Left ventricle myocardium superior (tissue), 1 donor: ENCODE results near the gene FILIP1. TPM values are rescaled to one million over a fixed set of nuclear protein-coding genes. Genes with fewer than 3 reads are reported as not detected.

Experiments used
- ATAC-seq: fragments of 200-7000 bp; cut with Tn5 transposase; one replicate; pipeline ENCODE4 v1.9.1; 2020; ENCODE audit warnings: mild to moderate bottlenecking, moderate library complexity
- DNase-seq: peaks from one replicate; pipeline ENCODE4 v3.0.0-alpha.2; 2020
- intact Hi-C: fragments of 100-400 bp; cut with micrococcal nuclease; formaldehyde crosslinking; loops from one replicate; pipeline ENCODE4 v1.11.0; 2022
- total RNA-seq: library from RNA; stranded (reverse); fragmentation: NEBNext Ultra II Directional; extraction: Animal tissue kit (Norgen Biotek cat#: 25700); gene quantifications from one replicate; pipeline ENCODE4 v1.2.1, GENCODE V29; 2021
- donor health status: DM: no; HTN: yes; CAD: no; lungs with severe emphysema.

FILIP1 gene
- total RNA-seq, 1 donor from 2014 or later: 156 TPM

GRCh38 chr6:75327807-75328206 lies 165.8 kb downstream of the FILIP1 start:
- intact Hi-C loops: no loop called here
- DNase-seq (no peak), ATAC-seq (no peak)

GRCh38 chr6:75326557-75327258 lies 166.9 kb downstream of the FILIP1 start:
- no peak for DNase-seq
- ATAC-seq: no peak
- intact Hi-C loops: no loop called here

DNA sequence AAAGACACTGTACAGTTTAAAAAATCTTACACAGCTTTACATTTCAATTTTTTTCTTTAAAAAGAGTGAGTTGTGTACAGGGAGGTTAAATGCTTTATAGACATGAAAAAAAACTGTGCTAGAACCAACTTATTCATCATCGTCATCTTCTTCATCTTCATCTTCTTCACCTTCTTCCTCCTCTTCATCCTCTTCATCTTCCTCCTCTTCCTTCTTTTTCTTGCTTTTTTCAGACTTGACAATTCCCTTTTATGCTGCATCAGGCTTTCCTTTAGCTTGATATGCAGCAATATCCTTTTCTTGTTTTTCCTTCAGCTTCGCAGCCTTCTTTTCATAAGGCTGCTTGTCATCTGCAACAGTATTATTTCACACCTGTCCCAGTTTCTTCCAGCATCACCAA lies 174.7 kb downstream of the FILIP1 start:
- intact Hi-C loops: no loop called here
- DNase-seq (no peak), ATAC-seq (no peak)

DNA sequence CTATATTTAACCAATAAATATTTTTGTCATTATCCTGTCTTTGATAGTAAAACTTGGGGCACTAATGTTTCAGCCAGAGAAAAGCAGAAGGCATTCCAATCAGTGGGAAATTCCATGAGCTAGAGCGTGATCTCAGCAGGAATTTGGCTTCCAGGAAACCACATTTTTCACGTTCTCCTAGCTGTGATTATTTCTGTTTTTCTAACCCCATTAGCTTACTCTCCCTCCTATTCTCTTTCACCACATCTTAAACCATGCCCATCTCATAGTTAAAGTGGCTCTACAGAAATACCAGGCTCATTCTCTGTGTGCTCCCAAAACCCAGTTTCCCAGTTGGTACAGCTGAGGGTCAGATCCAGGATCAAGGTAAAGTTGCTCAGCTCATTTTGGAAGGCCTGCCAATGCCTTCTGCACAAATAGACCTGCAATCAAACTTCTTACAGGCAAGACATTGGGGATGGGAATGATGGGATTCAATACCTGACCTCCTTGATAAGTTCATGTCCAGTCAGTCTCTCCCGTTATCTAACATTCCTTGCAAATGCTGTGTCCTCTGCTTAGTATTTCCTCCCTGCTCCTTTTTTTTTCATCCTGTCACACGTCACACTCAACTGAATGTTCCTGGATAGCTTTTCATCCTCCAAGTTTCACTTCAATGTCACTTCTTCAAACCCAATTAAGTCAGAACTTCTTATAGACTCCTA lies 175.9 kb downstream of the FILIP1 start:
- peak; percentile 58 for ATAC-seq
- no peak for DNase-seq
- intact Hi-C loops: no loop called here

DNA sequence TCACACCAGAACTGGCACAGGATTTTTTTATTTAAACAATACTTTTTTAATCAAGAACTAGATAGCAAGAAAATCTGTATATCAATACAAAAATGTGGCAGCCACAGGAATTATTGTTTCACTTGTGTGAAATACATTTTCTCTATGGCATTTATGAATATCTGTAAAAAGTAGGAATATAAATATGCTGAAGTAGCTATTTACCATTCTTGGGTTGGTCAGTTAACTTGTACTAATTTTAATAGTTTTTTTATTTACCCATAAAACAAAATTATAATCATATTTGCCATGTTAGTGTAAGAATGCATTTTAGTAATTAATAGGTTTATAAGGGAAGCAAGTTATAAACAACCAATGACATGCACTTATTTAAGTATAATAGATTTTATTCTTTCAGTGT lies 177.6 kb downstream of the FILIP1 start:
- no peak for DNase-seq
- intact Hi-C loops: no loop called here
- ATAC-seq: no peak

GRCh38 chr6:75308250-75308988 lies 185.2 kb downstream of the FILIP1 start:
- intact Hi-C loops: no loop called here
- DNase-seq (no peak), ATAC-seq (no peak)

- intact Hi-C loops: no loop called here
- DNase-seq (no peak), ATAC-seq (no peak)
Observed at GRCh38 chr6:75307364-75308004, 186.1 kb downstream of the FILIP1 start.

DNA sequence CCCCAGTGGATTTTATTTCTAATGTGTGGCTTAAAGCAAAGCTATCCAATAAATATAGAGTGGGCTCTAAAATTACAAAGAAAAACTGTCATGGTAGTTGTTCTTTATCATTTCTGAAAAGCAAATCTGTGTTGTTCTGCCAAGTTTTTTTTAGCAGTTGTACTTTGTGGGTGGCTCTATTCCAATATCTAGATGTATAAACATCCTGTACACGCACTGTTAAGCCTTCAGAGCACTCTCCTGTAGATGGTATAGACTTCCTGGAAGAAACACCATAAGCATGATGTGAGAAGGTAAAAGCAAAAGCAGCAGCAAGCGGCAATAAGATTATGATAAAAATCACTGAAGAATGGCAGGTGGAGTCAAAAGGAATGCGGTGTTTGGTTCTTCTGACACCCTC lies 187.5 kb downstream of the FILIP1 start:
- intact Hi-C loops: no loop called here
- ATAC-seq: peak; percentile 44
- no peak for DNase-seq

DNA sequence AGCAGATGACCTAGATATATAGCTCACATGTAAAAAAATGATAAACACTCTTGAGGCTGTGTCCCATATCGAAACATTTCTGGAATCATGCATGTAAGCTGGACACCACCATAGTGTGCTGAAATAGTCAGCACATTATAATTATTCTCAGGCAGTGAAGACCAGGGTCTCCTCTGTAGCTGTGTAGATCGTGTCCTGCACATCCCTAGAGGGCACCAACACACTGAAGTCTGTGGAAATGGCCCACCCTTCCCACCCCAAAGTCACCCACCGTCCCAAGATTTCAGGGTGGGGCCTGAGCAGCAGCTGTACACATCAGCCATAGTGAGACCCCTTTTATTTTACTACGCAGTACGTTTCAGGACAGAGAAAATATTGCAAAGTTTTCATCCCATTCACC lies 188.0 kb downstream of the FILIP1 start:
- DNase-seq: no peak
- peak; percentile 11 for ATAC-seq
- intact Hi-C loops: no loop called here

DNA sequence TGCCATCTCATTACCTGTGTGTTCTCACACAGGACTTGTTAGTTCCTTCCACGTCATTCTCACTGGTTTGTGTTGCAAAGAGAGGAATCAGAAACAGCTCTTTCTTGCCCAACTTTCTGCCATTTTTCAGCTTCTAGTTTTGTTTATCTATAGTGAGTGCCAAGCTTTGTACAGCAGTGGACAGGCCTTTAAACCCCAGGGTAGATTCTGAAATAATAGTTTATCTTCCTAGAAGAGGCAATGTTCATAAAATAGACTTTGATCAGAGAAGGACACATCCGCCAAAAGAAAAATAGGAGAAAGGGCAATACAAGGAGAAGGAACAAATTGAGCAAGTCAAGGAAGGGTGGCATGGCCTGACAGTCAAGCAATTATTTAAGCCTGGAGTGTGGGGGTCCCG lies 191.3 kb downstream of the FILIP1 start:
- no peak for DNase-seq
- intact Hi-C loops: loop anchor here (5.0 kb wide), 1 partner anchor 50 kb away; no protein-coding TSS in a partner anchor
- no peak for ATAC-seq

DNA sequence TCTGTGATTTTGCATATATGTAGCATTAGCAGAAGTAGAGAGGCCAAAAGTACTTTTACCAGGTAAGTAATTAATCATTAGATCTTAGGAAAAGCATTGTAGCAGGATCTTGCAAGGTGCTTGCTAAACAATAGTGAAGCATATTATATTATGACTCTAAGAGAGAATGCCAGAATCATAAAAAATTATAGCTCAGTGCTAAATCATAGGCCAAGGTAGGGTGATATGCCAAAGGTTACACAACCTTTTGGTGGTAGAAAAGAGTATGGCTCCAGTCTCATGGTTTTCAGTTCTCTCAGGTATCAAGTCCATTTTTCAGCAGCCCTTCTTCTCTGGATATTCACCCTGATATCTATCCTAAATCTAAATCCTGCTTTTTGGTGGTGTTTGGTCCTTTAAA lies 192.1 kb downstream of the FILIP1 start:
- ATAC-seq: no peak
- intact Hi-C loops: loop anchor here (5.0 kb wide), 1 partner anchor 51 kb away; no protein-coding TSS in a partner anchor
- DNase-seq: no peak

DNA sequence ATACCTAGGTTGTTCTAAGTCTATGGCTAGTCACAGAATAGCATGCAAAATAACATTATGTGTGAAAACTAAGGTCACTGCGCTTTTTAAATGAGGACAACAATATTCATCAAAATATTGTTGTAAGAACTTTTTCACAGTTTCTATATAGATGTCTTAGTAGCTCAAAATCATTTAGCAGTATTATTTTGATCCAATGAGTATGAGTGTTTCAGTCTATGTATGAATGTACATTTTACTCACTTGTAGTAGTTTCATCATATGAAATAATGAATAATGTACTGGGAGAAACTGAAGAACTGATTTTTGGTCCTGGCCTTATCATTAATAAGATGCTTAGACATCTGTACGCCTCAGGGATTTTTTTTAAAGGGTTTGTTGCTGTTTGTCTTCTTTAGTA lies 192.5 kb downstream of the FILIP1 start:
- ATAC-seq: no peak
- intact Hi-C loops: loop anchor here (5.0 kb wide), 1 partner anchor 51 kb away; no protein-coding TSS in a partner anchor

GRCh38 chr6:75300531-75300855 lies 193.1 kb downstream of the FILIP1 start:
- DNase-seq (no peak), ATAC-seq (no peak)
- intact Hi-C loops: loop anchor here (5.0 kb wide), 1 partner anchor 52 kb away; no protein-coding TSS in a partner anchor

More for the DNA sequence above, 192.5 kb downstream of the FILIP1 start:
- no peak for DNase-seq

DNA sequence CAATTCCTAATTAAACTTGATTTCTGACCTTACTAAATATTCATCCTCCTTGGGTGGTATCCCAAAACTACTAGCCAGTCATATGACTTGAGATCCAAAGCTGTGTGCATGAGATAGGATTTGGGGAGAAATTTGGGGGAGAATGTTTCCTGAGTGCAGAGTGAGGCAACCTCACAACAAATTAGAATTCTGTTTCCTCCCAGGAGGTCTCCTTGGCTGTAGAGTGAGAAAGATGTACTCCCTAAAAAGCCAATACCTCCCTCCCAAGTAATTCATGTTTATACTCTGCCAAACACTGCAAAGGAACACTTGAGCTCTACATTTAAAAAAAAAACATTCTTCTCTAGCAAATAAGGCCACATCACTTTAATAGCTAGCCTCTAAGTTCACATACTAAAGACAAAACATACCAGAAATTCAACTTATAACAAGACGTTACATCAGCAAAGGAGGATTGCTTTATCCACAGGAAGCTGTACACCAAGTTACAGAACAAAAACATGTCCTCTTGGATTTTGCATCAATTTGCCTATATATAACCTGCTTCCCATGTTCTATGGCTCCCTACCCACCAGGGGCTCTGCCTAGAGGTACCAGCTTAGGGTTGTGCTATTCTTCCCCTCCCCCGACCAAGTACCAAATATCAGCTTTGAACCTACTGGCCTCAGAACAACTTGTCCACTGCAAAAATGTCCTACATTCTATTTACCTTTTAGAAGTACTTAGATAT lies 193.6 kb downstream of the FILIP1 start:
- DNase-seq: no peak
- intact Hi-C loops: loop anchor here (5.0 to 10.0 kb wide), 2 partner anchors 52 to 225 kb away; no protein-coding TSS in a partner anchor
- peak; percentile 29 for ATAC-seq

DNA sequence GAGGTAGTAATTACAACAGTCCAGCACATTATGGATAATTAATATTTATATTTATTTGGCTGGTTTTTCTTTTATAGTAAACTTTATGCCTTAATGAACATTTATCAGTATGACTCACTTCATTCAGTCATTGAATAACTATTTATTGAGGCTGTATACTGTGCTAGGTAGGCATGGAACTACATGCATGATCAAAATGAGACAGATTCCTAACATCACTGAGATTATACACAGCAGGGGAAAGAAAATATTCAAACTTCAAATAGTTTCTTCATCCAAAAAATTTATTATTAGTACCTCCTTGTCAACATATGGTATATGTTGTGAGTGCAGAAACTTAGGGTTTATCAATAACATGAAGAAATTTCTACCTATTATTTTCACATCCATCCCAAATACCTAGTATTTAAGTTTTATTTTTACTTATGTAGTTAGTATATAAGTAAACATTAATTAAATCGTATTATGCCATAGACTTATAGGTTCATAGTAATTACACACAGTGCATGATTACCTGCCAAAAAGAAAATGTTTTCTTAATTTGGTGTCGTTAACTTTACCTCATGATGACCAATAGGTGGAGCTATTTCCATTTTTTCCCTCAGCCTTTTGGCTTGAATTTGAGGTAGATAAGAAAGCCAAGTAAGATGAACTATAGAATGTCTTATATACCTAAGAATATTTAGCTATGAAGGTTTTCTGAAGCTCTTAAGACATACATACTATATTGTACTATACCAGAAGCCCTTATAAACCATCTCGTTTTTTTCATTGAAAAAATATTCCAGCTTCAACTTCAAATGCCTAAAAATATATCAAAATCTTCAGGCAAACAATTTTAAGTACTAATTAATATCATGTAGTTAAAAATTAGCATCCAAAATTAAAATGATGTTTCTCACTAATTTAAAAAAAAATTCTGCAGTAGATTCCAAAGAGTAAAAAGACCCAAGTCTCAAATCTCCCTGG lies 196.5 kb downstream of the FILIP1 start:
- DNase-seq (no peak), ATAC-seq (peak; percentile 43)
- intact Hi-C loops: loop anchor here (10.0 kb wide), 1 partner anchor 228 kb away; no protein-coding TSS in a partner anchor

- DNase-seq (no peak), ATAC-seq (no peak)
- intact Hi-C loops: loop anchor here (10.0 kb wide), 1 partner anchor 232 kb away; no protein-coding TSS in a partner anchor
Observed at GRCh38 chr6:75292555-75292954, 201.0 kb downstream of the FILIP1 start.

GRCh38 chr6:75291744-75292143 lies 201.9 kb downstream of the FILIP1 start:
- DNase-seq: no peak
- ATAC-seq: no peak
- intact Hi-C loops: loop anchor here (10.0 kb wide), 1 partner anchor 233 kb away; no protein-coding TSS in a partner anchor
